ENCODE data around the gene ANKRD16. TPM values are rescaled to one million over a fixed set of nuclear protein-coding genes. Genes with fewer than 3 reads are reported as not detected.

Gene ANKRD16
- total RNA-seq, 1 experiment from 2014 or later = 5.8 TPM

GRCh38 chr10:5904227-5904626, 14.5 kb upstream of the ANKRD16 start:
- no peak for DNase-seq (ENCODE audit: extremely low read depth, low read depth)

- DNase-seq (ENCODE audit: extremely low read depth, low read depth) = no peak
Observed at GRCh38 chr10:5903563-5903962, 13.9 kb upstream of the ANKRD16 start.

- DNase-seq (ENCODE audit: extremely low read depth, low read depth) = no peak
Observed at GRCh38 chr10:5902511-5903274, 13.0 kb upstream of the ANKRD16 start.

- no peak for DNase-seq (ENCODE audit: extremely low read depth, low read depth)
Observed at GRCh38 chr10:5900247-5900646, 10.6 kb upstream of the ANKRD16 start.

GRCh38 chr10:5898163-5898562, 8.5 kb upstream of the ANKRD16 start:
- no peak for DNase-seq (ENCODE audit: extremely low read depth, low read depth)

- no peak for DNase-seq (ENCODE audit: extremely low read depth, low read depth)
Observed at GRCh38 chr10:5897504-5897903, 7.8 kb upstream of the ANKRD16 start.

GRCh38 chr10:5897053-5897340, 7.3 kb upstream of the ANKRD16 start:
- no peak for DNase-seq (ENCODE audit: extremely low read depth, low read depth)

- DNase-seq (ENCODE audit: extremely low read depth, low read depth) = no peak
Observed at GRCh38 chr10:5896208-5897052, 6.7 kb upstream of the ANKRD16 start.

- no peak for DNase-seq (ENCODE audit: extremely low read depth, low read depth)
Observed at GRCh38 chr10:5895804-5896203, 6.1 kb upstream of the ANKRD16 start.

- DNase-seq (ENCODE audit: extremely low read depth, low read depth) = no peak
Observed at GRCh38 chr10:5895365-5895764, 5.7 kb upstream of the ANKRD16 start.

- no peak for DNase-seq (ENCODE audit: extremely low read depth, low read depth)
Observed at GRCh38 chr10:5894873-5895272, 5.2 kb upstream of the ANKRD16 start.

GRCh38 chr10:5894403-5894802, 4.7 kb upstream of the ANKRD16 start:
- DNase-seq (ENCODE audit: extremely low read depth, low read depth) = no peak

GRCh38 chr10:5893321-5893720, 3.6 kb upstream of the ANKRD16 start:
- DNase-seq (ENCODE audit: extremely low read depth, low read depth) = no peak

- DNase-seq (ENCODE audit: extremely low read depth, low read depth) = no peak
Observed at GRCh38 chr10:5892007-5892406, 2.3 kb upstream of the ANKRD16 start.

GRCh38 chr10:5891009-5891408, 1.3 kb upstream of the ANKRD16 start:
- no peak for DNase-seq (ENCODE audit: extremely low read depth, low read depth)

- DNase-seq (ENCODE audit: extremely low read depth, low read depth) = no peak
Observed at GRCh38 chr10:5890452-5890915, 791 bp upstream of the ANKRD16 start.

- no peak for DNase-seq (ENCODE audit: extremely low read depth, low read depth)
Observed at GRCh38 chr10:5888843-5889623, 660 bp downstream of the ANKRD16 start.

GRCh38 chr10:5888351-5888750, 1.3 kb downstream of the ANKRD16 start:
- no peak for DNase-seq (ENCODE audit: extremely low read depth, low read depth)

- DNase-seq (ENCODE audit: extremely low read depth, low read depth) = no peak
Observed at GRCh38 chr10:5887641-5888040, 2.1 kb downstream of the ANKRD16 start.

- DNase-seq (ENCODE audit: extremely low read depth, low read depth) = no peak
Observed at GRCh38 chr10:5887029-5887428, 2.7 kb downstream of the ANKRD16 start.

- no peak for DNase-seq (ENCODE audit: extremely low read depth, low read depth)
Observed at GRCh38 chr10:5885619-5886018, 4.1 kb downstream of the ANKRD16 start.
